GM23248 (cell line): Measurements from ENCODE around the gene ZNF804B. TPM values are rescaled to one million over a fixed set of nuclear protein-coding genes. Genes with fewer than 3 reads are reported as not detected.

Source experiments
- DNase-seq: peaks from one replicate; pipeline ENCODE4 v3.0.0-alpha.2; 2015
- H2AFZ ChIP-seq: fragments of 200-600 bp; sonication (generic); 2 replicates; pipeline ENCODE4 v1.6.1; 2016; ENCODE audit warnings: antibody characterized with exemption
- H3F3A ChIP-seq: fragments of 200-600 bp; sonication (generic); 2 replicates; pipeline ENCODE4 v1.6.1; 2016; ENCODE audit warnings: mild to moderate bottlenecking, antibody characterized with exemption, mixed run types; ENCODE audit not compliant: insufficient read depth
- H3K27ac ChIP-seq: fragments of 200-600 bp; sonication (generic); 2 replicates; pipeline ENCODE4 v1.5.1; 2016; ENCODE audit warnings: mild to moderate bottlenecking
- H3K27me3 ChIP-seq: fragments of 200-600 bp; sonication (generic); replicated peaks from 2 replicates; pipeline ENCODE4 v1.6.1; 2016; ENCODE audit warnings: mild to moderate bottlenecking; ENCODE audit not compliant: insufficient read depth
- H3K36me3 ChIP-seq: fragments of 200-600 bp; sonication (generic); 2 replicates; pipeline ENCODE4 v1.6.1; 2016; ENCODE audit warnings: low read depth, mild to moderate bottlenecking
- H3K4me1 ChIP-seq: fragments of 200-600 bp; sonication (generic); 2 replicates; pipeline ENCODE4 v1.6.1; 2016; ENCODE audit warnings: mild to moderate bottlenecking; ENCODE audit not compliant: insufficient read depth
- H3K4me2 ChIP-seq: fragments of 200-600 bp; sonication (generic); one replicate; pipeline ENCODE4 v1.6.1; 2016; ENCODE audit warnings: mild to moderate bottlenecking; ENCODE audit not compliant: unreplicated experiment
- H3K4me3 ChIP-seq: fragments of 200-600 bp; sonication (generic); 2 replicates; pipeline ENCODE4 v1.5.1; 2016; ENCODE audit warnings: mild to moderate bottlenecking
- H3K79me2 ChIP-seq: fragments of 200-600 bp; sonication (generic); 2 replicates; pipeline ENCODE4 v1.6.1; 2016; ENCODE audit warnings: mild to moderate bottlenecking; ENCODE audit not compliant: insufficient read depth
- H3K9ac ChIP-seq: fragments of 200-600 bp; sonication (generic); 2 replicates; pipeline ENCODE4 v1.6.1; 2016; ENCODE audit warnings: mild to moderate bottlenecking
- H3K9me2 ChIP-seq: fragments of 200-600 bp; sonication (generic); 2 replicates; pipeline ENCODE4 v1.6.1; 2016; ENCODE audit warnings: mixed run types, mild to moderate bottlenecking, moderate library complexity; ENCODE audit not compliant: insufficient read depth
- H3K9me3 ChIP-seq: fragments of 200-600 bp; sonication (generic); one replicate; pipeline ENCODE4 v1.6.1; 2017; ENCODE audit warnings: low read depth
- H4K20me1 ChIP-seq: fragments of 200-600 bp; sonication (generic); 2 replicates; pipeline ENCODE4 v1.6.0; 2016; ENCODE audit not compliant: insufficient read depth
- EZH2 ChIP-seq: fragments of 200-600 bp; sonication (generic); IDR thresholded peaks from 2 replicates; pipeline ENCODE4 v1.6.1; 2018; ENCODE audit warnings: antibody characterized with exemption, mild to moderate bottlenecking; ENCODE audit not compliant: insufficient read depth, poor library complexity, severe bottlenecking
- EZH2phosphoT487 ChIP-seq: fragments of 200-600 bp; sonication (generic); IDR thresholded peaks from 2 replicates; pipeline ENCODE4 v1.6.1; 2018; ENCODE audit warnings: antibody characterized with exemption, moderate library complexity, mild to moderate bottlenecking, low read depth; ENCODE audit not compliant: insufficient read depth
- WGBS, 2 experiments: methylation state at CpG; one replicate each; pipeline ENCODE4 v1.1.6; 2015 to 2017; ENCODE audit warnings: low lambda C conversion rate in 2 of 2, low coverage in 1 of 2; ENCODE audit errors: missing lambda C conversion rate in 2 of 2; 5-methylcytosine and 5-hydroxymethylcytosine counted together
- in situ Hi-C: fragments of 300-500 bp; cut with MboI; formaldehyde crosslinking; loops from 2 replicates; pipeline ENCODE4 v1.15.0; 2020
- polyA plus RNA-seq: library from polyadenylated mRNA; unstranded; fragments of >200 nt; fragmentation: Nextera tagmentation; extraction: Ambion mirVana; gene quantifications from 2 replicates; pipeline ENCODE4 v1.2.1, GENCODE V29; 2016
- total RNA-seq: library from RNA; depleted of rRNA; stranded (reverse); fragments of >200 nt; shearing (Covaris generic); gene quantifications from 2 replicates; pipeline ENCODE4 v1.2.3, GENCODE V29; 2014

Gene ZNF804B
- total and polyA plus RNA-seq, 2 experiments from 2014 or later = not detected

- Histone ChIP-seq H3K9me3 (no peaks in the 10 kb centered on the region), H3K4me1 (no peaks in the 10 kb centered on the region), H3K9ac (no peak overlapping the region), H3K4me3 (no peak overlapping the region), H3K27ac (no peak overlapping the region), H4K20me1 (no peaks in the 10 kb centered on the region), H3K36me3 (no peaks in the 10 kb centered on the region), H2AFZ (no peak overlapping the region), H3K27me3 (no peaks in the 10 kb centered on the region), H3K4me2 (no peak overlapping the region), H3F3A (no peaks in the 10 kb centered on the region), H3K9me2 (no peaks in the 10 kb centered on the region), H3K79me2 (no peaks in the 10 kb centered on the region)
- in situ Hi-C loops = no loop called here
- no peak for TF ChIP-seq EZH2
- no peak for TF ChIP-seq EZH2phosphoT487
- no peak for DNase-seq
- WGBS, 2 experiments = 2 to 4% methylated on average over 2 of the region's 2 CpGs
These were observed 294.9 kb downstream of the ZNF804B start for GRCh38 chr7:89054361-89054760.

- Histone ChIP-seq H3K27ac (no peak overlapping the region), H3K4me1 (no peaks in the 10 kb centered on the region), H3K9ac (no peak overlapping the region), H3K27me3 (no peaks in the 10 kb centered on the region), H3K9me2 (no peaks in the 10 kb centered on the region), H4K20me1 (no peaks in the 10 kb centered on the region), H3K4me3 (no peak overlapping the region), H3K9me3 (no peaks in the 10 kb centered on the region), H2AFZ (no peak overlapping the region), H3K4me2 (no peak overlapping the region), H3K79me2 (no peaks in the 10 kb centered on the region), H3K36me3 (no peaks in the 10 kb centered on the region), H3F3A (no peaks in the 10 kb centered on the region)
- WGBS, 2 experiments = 57 to 69% methylated on average over 2 of the region's 2 CpGs
- DNase-seq = no peak
- TF ChIP-seq EZH2 (no peak), EZH2phosphoT487 (no peak)
- in situ Hi-C loops = no loop called here
These were observed 300.7 kb downstream of the ZNF804B start for GRCh38 chr7:89060234-89060633.

GRCh38 chr7:89064831-89065230, 305.3 kb downstream of the ZNF804B start:
- H2AFZ ChIP-seq = no peak overlapping the region
- no peaks in the 10 kb centered on the region for H3K36me3 ChIP-seq
- H3K4me3 ChIP-seq = no peak overlapping the region
- no peak overlapping the region for H3K4me2 ChIP-seq
- DNase-seq = no peak
- H3K9me2 ChIP-seq = no peaks in the 10 kb centered on the region
- no peaks in the 10 kb centered on the region for H3F3A ChIP-seq
- H4K20me1 ChIP-seq = no peaks in the 10 kb centered on the region
- H3K27me3 ChIP-seq = no peaks in the 10 kb centered on the region
- no peaks in the 10 kb centered on the region for H3K9me3 ChIP-seq
- WGBS, 2 experiments = 6 to 11% methylated on average over 3 of the region's 3 CpGs
- H3K4me1 ChIP-seq = no peaks in the 10 kb centered on the region
- in situ Hi-C loops = no loop called here
- no peak overlapping the region for H3K9ac ChIP-seq
- no peak for TF ChIP-seq EZH2phosphoT487
- TF ChIP-seq EZH2 = no peak
- no peak overlapping the region for H3K27ac ChIP-seq
- H3K79me2 ChIP-seq = no peaks in the 10 kb centered on the region

GRCh38 chr7:89067048-89067447, 307.5 kb downstream of the ZNF804B start:
- Histone ChIP-seq H3K27me3 (no peaks in the 10 kb centered on the region), H2AFZ (no peak overlapping the region), H3F3A (no peaks in the 10 kb centered on the region), H3K79me2 (no peaks in the 10 kb centered on the region), H3K4me1 (no peaks in the 10 kb centered on the region), H3K36me3 (no peaks in the 10 kb centered on the region), H3K27ac (no peak overlapping the region), H4K20me1 (no peaks in the 10 kb centered on the region), H3K9me2 (no peaks in the 10 kb centered on the region), H3K4me2 (no peak overlapping the region), H3K9ac (no peak overlapping the region), H3K4me3 (no peak overlapping the region), H3K9me3 (no peaks in the 10 kb centered on the region)
- no peak for DNase-seq
- in situ Hi-C loops = no loop called here
- TF ChIP-seq EZH2phosphoT487 (no peak), EZH2 (no peak)
- 18 to 30% methylated on average over 3 of the region's 3 CpGs for WGBS, 2 experiments

GRCh38 chr7:89072081-89072480, 312.6 kb downstream of the ZNF804B start:
- H2AFZ ChIP-seq = no peak overlapping the region
- no peaks in the 10 kb centered on the region for H3K79me2 ChIP-seq
- no peaks in the 10 kb centered on the region for H3K9me3 ChIP-seq
- H3K27ac ChIP-seq = no peak overlapping the region
- no peak overlapping the region for H3K4me3 ChIP-seq
- no peaks in the 10 kb centered on the region for H3K9me2 ChIP-seq
- no peak overlapping the region for H3K9ac ChIP-seq
- TF ChIP-seq EZH2 (no peak), EZH2phosphoT487 (no peak)
- H4K20me1 ChIP-seq = no peaks in the 10 kb centered on the region
- H3K4me1 ChIP-seq = no peaks in the 10 kb centered on the region
- no peaks in the 10 kb centered on the region for H3F3A ChIP-seq
- H3K4me2 ChIP-seq = no peak overlapping the region
- no peak for DNase-seq
- no peaks in the 10 kb centered on the region for H3K27me3 ChIP-seq
- H3K36me3 ChIP-seq = no peaks in the 10 kb centered on the region
- in situ Hi-C loops = no loop called here
